Calu3 (cell line): ENCODE measurements around the gene GOLT1A. TPM values are rescaled to one million over a fixed set of nuclear protein-coding genes. Genes with fewer than 3 reads are reported as not detected.

Experiments used
- BruUV-seq: library from RNA; stranded (reverse); fragments of 400-500 nt; replicated peaks from 2 replicates; lab custom pipeline; 2021; lab: Mats Ljungman, UMichigan
- CTCF ChIA-PET: fragments of 300-600 bp; sonication (Branson Sonifier 250); formaldehyde crosslinking; loops from one replicate; lab custom pipeline; 2022; ENCODE audit warnings: antibody characterized with exemption; lab: Charles Lee
- DNase-seq: peaks from one replicate; pipeline ENCODE4 v3.0.0; 2022
- H3K27ac Mint-ChIP-seq: one replicate; pipeline ENCODE4 v1.8.0; 2022; ENCODE audit warnings: mixed read lengths; ENCODE audit not compliant: unreplicated experiment
- H3K27me3 Mint-ChIP-seq: one replicate; pipeline ENCODE4 v1.8.0; 2022; ENCODE audit warnings: mixed read lengths; ENCODE audit not compliant: unreplicated experiment
- H3K36me3 Mint-ChIP-seq: one replicate; pipeline ENCODE4 v1.8.0; 2022; ENCODE audit warnings: mild to moderate bottlenecking, moderate library complexity, mixed read lengths; ENCODE audit not compliant: insufficient read depth, unreplicated experiment
- H3K4me1 Mint-ChIP-seq: one replicate; pipeline ENCODE4 v1.8.0; 2022; ENCODE audit warnings: mild to moderate bottlenecking, low read depth, mixed read lengths; ENCODE audit not compliant: unreplicated experiment
- H3K4me3 Mint-ChIP-seq: one replicate; pipeline ENCODE4 v1.8.0; 2022; ENCODE audit warnings: mild to moderate bottlenecking, low read depth, moderate library complexity, mixed read lengths; ENCODE audit not compliant: unreplicated experiment
- H3K9me3 Mint-ChIP-seq: one replicate; pipeline ENCODE4 v1.8.0; 2022; ENCODE audit warnings: low read depth, mixed read lengths; ENCODE audit not compliant: unreplicated experiment
- CTCF ChIP-seq: fragments of 200-600 bp; IDR thresholded peaks from one replicate; pipeline ENCODE4 v1.8.0; 2022; ENCODE audit warnings: antibody characterized with exemption; ENCODE audit not compliant: unreplicated experiment
- intact Hi-C: fragments of 100-400 bp; cut with micrococcal nuclease; formaldehyde crosslinking; loops from one replicate; pipeline ENCODE4 v1.10.0; 2022; ENCODE audit not compliant: unreplicated experiment
- total RNA-seq: library from RNA; stranded (reverse); gene quantifications from 2 replicates; pipeline ENCODE4 v1.2.3, GENCODE V29; 2022

Gene GOLT1A
- total RNA-seq, 1 experiment from 2014 or later, result 3.5 TPM

GRCh38 chr1:204190212-204191211, 23.3 kb downstream of the GOLT1A start:
- peaks cover 14% of the 10 kb centered on the region for H3K4me1 Mint-ChIP-seq
- BruUV-seq, result no TSS peak
- no peak for TF ChIP-seq CTCF
- DNase-seq, result peak; percentile 24
- intact Hi-C loops, result no loop called here
- H3K27me3 Mint-ChIP-seq, result peaks cover 54% of the 10 kb centered on the region
- H3K9me3 Mint-ChIP-seq, result peaks cover 4% of the 10 kb centered on the region
- peak overlapping the region; percentile 44 for H3K4me3 Mint-ChIP-seq
- CTCF ChIA-PET, result interaction anchor here (1.2 to 1.4 kb wide), 2 partner anchors 8 to 28 kb away, joined by 4 to 7 read pairs; no protein-coding TSS in a partner anchor
- H3K27ac Mint-ChIP-seq, result no peak overlapping the region
- no peaks in the 10 kb centered on the region for H3K36me3 Mint-ChIP-seq

- H3K4me1 Mint-ChIP-seq, result peaks cover 10% of the 10 kb centered on the region
- CTCF ChIA-PET, result interaction anchor here (0.5 to 1.5 kb wide), 3 partner anchors 9 to 404 kb away, joined by 3 to 4 read pairs (median 4); no protein-coding TSS in a partner anchor
- H3K36me3 Mint-ChIP-seq, result no peaks in the 10 kb centered on the region
- no peak overlapping the region for H3K4me3 Mint-ChIP-seq
- peaks cover 54% of the 10 kb centered on the region for H3K27me3 Mint-ChIP-seq
- intact Hi-C loops, result no loop called here
- no TSS peak for BruUV-seq
- no peak for DNase-seq
- TF ChIP-seq CTCF, result no peak
- H3K9me3 Mint-ChIP-seq, result no peaks in the 10 kb centered on the region
- H3K27ac Mint-ChIP-seq, result no peak overlapping the region
Measured at GRCh38 chr1:204188959-204189639, 24.7 kb downstream of the GOLT1A start.

- CTCF ChIA-PET, result no interaction called here
- Mint-ChIP-seq H3K9me3 (no peaks in the 10 kb centered on the region), H3K27me3 (peaks cover 40% of the 10 kb centered on the region), H3K36me3 (no peaks in the 10 kb centered on the region), H3K4me1 (no peaks in the 10 kb centered on the region), H3K4me3 (no peak overlapping the region), H3K27ac (no peak overlapping the region)
- no TSS peak for BruUV-seq
- no peak for DNase-seq
- intact Hi-C loops, result no loop called here
- no peak for TF ChIP-seq CTCF
Measured at GRCh38 chr1:204186597-204186996, 27.2 kb downstream of the GOLT1A start.

- H3K4me3 Mint-ChIP-seq, result no peak overlapping the region
- CTCF ChIA-PET, result no interaction called here
- no peaks in the 10 kb centered on the region for H3K36me3 Mint-ChIP-seq
- no peaks in the 10 kb centered on the region for H3K9me3 Mint-ChIP-seq
- no peak overlapping the region for H3K27ac Mint-ChIP-seq
- TF ChIP-seq CTCF, result no peak
- no TSS peak for BruUV-seq
- intact Hi-C loops, result no loop called here
- H3K27me3 Mint-ChIP-seq, result no peaks in the 10 kb centered on the region
- H3K4me1 Mint-ChIP-seq, result no peaks in the 10 kb centered on the region
- DNase-seq, result no peak
Measured at GRCh38 chr1:204181116-204181515, 32.7 kb downstream of the GOLT1A start.
